Lower lobe of right lung (tissue), 2 donors: ENCODE measurements around the gene TMEM120A. TPM values are rescaled to one million over a fixed set of nuclear protein-coding genes. Genes with fewer than 3 reads are reported as not detected.
A peak's percentile ranks its signal among the peaks of the same experiment; 100 is the strongest.

Source experiments
- ATAC-seq, 2 donors: fragments of 200-7000 bp; cut with Tn5 transposase; one replicate each; pipeline ENCODE4 v1.9.1; 2020 to 2022; ENCODE audit warnings: mild to moderate bottlenecking in 2 of 2, moderate library complexity in 2 of 2
- DNase-seq: peaks from one replicate; pipeline ENCODE4 v3.0.0-alpha.2; 2020
- H3K27ac ChIP-seq: fragments of 200-600 bp; one replicate; pipeline ENCODE4 v1.8.0; 2022
- H3K27me3 ChIP-seq: fragments of 200-600 bp; one replicate; pipeline ENCODE4 v1.8.0; 2022; ENCODE audit warnings: low read depth
- H3K36me3 ChIP-seq: fragments of 200-600 bp; one replicate; pipeline ENCODE4 v1.8.0; 2022; ENCODE audit warnings: mild to moderate bottlenecking
- H3K4me1 ChIP-seq: fragments of 200-600 bp; one replicate; pipeline ENCODE4 v1.8.0; 2022
- H3K4me3 ChIP-seq: fragments of 200-600 bp; one replicate; pipeline ENCODE4 v1.8.0; 2022; ENCODE audit warnings: mild to moderate bottlenecking
- H3K9me3 ChIP-seq: fragments of 200-600 bp; one replicate; pipeline ENCODE4 v1.8.0; 2022
- CTCF ChIP-seq: fragments of 200-600 bp; IDR thresholded peaks from one replicate; pipeline ENCODE4 v1.8.0; 2022; ENCODE audit warnings: antibody characterized with exemption, mild to moderate bottlenecking
- intact Hi-C: fragments of 100-400 bp; cut with DNase I; formaldehyde crosslinking; loops from one replicate; pipeline ENCODE4 v1.11.0; 2022
- total RNA-seq: library from RNA; stranded (reverse); fragmentation: NEBNext Ultra II Directional; extraction: Animal tissue kit (Norgen Biotek cat#: 25700); gene quantifications from one replicate; pipeline ENCODE4 v1.2.1, GENCODE V29; 2021
- donor health status: DM: no; HTN: yes; CAD: no; lungs with severe emphysema.

The TMEM120A gene
- total RNA-seq, 1 donor from 2014 or later: 42.7 TPM

GRCh38 chr7:75963381-75963995 is 30.9 kb downstream of the TMEM120A start:
- no peaks in the 10 kb centered on the region for H3K27me3 ChIP-seq
- H3K36me3 ChIP-seq: peaks cover 56% of the 10 kb centered on the region
- H3K4me1 ChIP-seq: peaks cover 26% of the 10 kb centered on the region
- no peak overlapping the region for H3K4me3 ChIP-seq
- ATAC-seq (peak in 1 of 2 donors; percentile 2), DNase-seq (no peak)
- intact Hi-C loops: no loop called here
- no peak for TF ChIP-seq CTCF
- H3K27ac ChIP-seq: peak overlapping the region; percentile 68
- no peaks in the 10 kb centered on the region for H3K9me3 ChIP-seq

GRCh38 chr7:75962607-75963380 is 31.6 kb downstream of the TMEM120A start:
- peak overlapping the region; percentile 68 for H3K27ac ChIP-seq
- intact Hi-C loops: no loop called here

GRCh38 chr7:75961218-75961617 is 33.2 kb downstream of the TMEM120A start:
- no peak overlapping the region for H3K27ac ChIP-seq
- no peak for ATAC-seq
- peaks cover 63% of the 10 kb centered on the region for H3K36me3 ChIP-seq

More at GRCh38 chr7:75962607-75963380, 31.6 kb downstream of the TMEM120A start:
- no peak for DNase-seq
- H3K9me3 ChIP-seq: no peaks in the 10 kb centered on the region
- H3K36me3 ChIP-seq: peaks cover 56% of the 10 kb centered on the region
- H3K4me3 ChIP-seq: no peak overlapping the region
- no peak for TF ChIP-seq CTCF
- H3K27me3 ChIP-seq: no peaks in the 10 kb centered on the region
- peak; percentile 1 to 8 for ATAC-seq
- peaks cover 19% of the 10 kb centered on the region for H3K4me1 ChIP-seq

GRCh38 chr7:75960372-75960771 is 34.0 kb downstream of the TMEM120A start:
- DNase-seq: no peak
- intact Hi-C loops: no loop called here
- no peak for ATAC-seq
- no peak for TF ChIP-seq CTCF
- peaks cover 63% of the 10 kb centered on the region for H3K36me3 ChIP-seq
- H3K9me3 ChIP-seq: no peaks in the 10 kb centered on the region
- H3K27ac ChIP-seq: no peak overlapping the region
- H3K27me3 ChIP-seq: no peaks in the 10 kb centered on the region
- H3K4me3 ChIP-seq: no peak overlapping the region
- peaks cover under 1% of the 10 kb centered on the region for H3K4me1 ChIP-seq

More at GRCh38 chr7:75961218-75961617, 33.2 kb downstream of the TMEM120A start:
- Histone ChIP-seq H3K4me3 (no peak overlapping the region), H3K27me3 (no peaks in the 10 kb centered on the region), H3K4me1 (peaks cover 7% of the 10 kb centered on the region), H3K9me3 (no peaks in the 10 kb centered on the region)
- TF ChIP-seq CTCF: no peak
- intact Hi-C loops: no loop called here
- no peak for DNase-seq

- TF ChIP-seq CTCF: no peak
- Histone ChIP-seq H3K4me3 (no peak overlapping the region), H3K27me3 (no peaks in the 10 kb centered on the region), H3K36me3 (peaks cover 75% of the 10 kb centered on the region), H3K9me3 (no peaks in the 10 kb centered on the region), H3K27ac (peak overlapping the region; percentile 27), H3K4me1 (no peaks in the 10 kb centered on the region)
- ATAC-seq (peak in 1 of 2 donors; percentile 13), DNase-seq (no peak)
- intact Hi-C loops: no loop called here
Observed at GRCh38 chr7:75958802-75959543, 35.4 kb downstream of the TMEM120A start.
